GM21717 (cell line): ENCODE data around the gene DMD.
A peak's percentile ranks its signal among the peaks of the same experiment; 100 is the strongest.

ENCODE experiments used
- ATAC-seq: cut with Tn5 transposase; IDR thresholded peaks from one replicate; pipeline ENCODE4 v1.9.1; 2021; ENCODE audit warnings: mild to moderate bottlenecking, moderate library complexity; ENCODE audit not compliant: unreplicated experiment

Gene DMD

GRCh38 chrX:31165241-31166035 is 2045.9 kb downstream of the DMD start:
- no peak for ATAC-seq

- ATAC-seq = no peak
Observed at GRCh38 chrX:31154946-31155345, 2056.4 kb downstream of the DMD start.

- ATAC-seq = no peak
Observed at GRCh38 chrX:31153475-31154047, 2057.8 kb downstream of the DMD start.

DNA sequence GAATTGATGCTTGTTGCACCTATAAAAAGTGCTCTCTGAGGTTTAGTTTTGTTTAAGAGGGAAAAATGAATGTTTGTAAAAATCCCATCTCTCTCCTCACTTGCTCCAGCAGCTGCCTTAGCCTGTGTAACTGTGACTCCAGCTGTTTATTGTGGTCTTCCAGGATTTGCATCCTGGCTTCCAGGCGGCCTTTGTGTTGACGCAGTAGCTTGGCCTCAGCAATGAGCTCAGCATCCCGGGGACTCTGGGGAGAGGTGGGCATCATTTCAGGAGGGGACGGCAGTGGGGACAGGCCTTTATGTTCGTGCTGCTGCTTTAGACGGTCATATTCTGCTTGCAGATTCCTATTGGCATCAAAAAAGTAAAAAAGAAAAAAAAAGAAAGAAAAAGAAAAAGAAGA is 2064.2 kb downstream of the DMD start:
- ATAC-seq = no peak

GRCh38 chrX:31139961-31140360 is 2071.4 kb downstream of the DMD start:
- ATAC-seq = no peak

GRCh38 chrX:31138124-31138523 is 2073.2 kb downstream of the DMD start:
- no peak for ATAC-seq

- ATAC-seq = peak; percentile 96
Observed at GRCh38 chrX:31136144-31136611, 2075.2 kb downstream of the DMD start.

DNA sequence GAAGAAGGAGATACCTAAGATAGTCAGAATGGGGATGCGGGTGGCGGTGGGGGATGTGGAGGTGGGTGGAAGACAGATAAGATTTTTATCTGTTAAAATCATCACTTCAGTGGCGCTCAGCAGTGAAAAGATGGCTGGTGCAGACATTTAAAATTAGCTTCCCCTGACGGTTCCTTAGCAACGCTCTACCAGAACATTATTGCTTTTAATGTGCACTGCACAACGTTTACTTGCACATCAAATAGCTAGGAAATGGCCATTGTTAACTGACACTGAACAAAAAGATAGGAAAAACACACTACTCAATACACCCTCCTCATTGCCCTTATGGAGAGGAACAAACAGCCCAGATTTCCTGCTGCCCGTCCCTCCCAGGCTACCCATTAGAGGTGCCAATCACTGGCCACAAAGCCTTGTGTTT is 2078.5 kb downstream of the DMD start:
- ATAC-seq = no peak

- no peak for ATAC-seq
Observed at GRCh38 chrX:31130457-31131220, 2080.7 kb downstream of the DMD start.

DNA sequence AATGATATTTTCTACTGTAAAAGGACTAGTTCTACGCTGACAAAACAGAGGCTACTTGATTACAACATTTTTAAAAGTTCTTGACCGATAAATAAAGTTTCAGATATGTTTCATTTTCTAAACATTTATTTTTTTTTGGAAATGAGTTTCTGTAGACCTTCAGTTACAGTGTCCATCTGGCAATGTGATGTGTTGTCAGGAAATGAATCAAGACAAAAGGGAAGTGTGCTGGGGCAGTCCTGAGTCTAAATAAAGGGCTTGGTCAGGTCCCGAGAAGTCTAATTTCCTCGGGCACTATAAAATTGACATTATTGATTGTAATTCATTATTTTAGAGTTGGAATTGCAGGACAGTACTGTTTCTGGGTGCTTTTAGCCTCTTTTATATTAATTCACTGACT is 2082.5 kb downstream of the DMD start:
- no peak for ATAC-seq

GRCh38 chrX:31127716-31128115 is 2083.6 kb downstream of the DMD start:
- ATAC-seq = no peak

DNA sequence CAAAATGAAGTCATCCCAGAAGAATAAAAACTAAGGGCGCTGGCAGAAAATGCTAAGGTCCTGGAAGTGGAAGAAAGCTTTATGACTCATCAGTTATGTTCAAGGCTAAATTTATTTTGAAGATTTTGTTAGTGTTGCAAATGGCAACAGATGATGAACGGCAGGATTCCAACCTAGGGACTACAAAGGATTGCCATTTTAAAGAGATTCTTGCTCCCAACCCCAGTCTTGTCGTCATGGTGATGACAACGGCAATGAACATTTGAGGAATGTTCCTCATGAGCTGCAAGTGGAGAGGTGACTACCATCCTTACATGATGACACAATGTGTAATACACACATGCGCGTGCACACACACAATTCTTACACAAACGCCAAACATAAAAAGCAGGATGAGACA is 2085.1 kb downstream of the DMD start:
- ATAC-seq = no peak

DNA sequence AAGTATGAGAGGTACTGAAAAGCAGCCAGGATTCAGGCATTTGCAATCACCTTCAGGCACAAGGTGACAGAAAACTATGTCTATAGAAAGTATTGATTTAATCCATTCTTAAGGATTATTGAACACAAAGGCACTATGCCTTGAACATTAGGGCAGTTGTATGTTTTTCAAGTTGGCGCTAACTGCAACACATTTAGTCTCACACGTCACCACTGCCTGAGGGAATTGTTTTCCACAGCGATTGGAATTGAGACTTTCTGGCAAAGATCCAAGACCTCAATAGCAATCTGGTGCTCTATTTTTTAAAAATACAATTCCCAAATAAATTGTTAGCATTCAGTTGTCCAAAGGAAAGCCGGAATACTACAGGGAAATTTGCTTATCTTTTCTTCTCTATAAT is 2086.8 kb downstream of the DMD start:
- ATAC-seq = no peak

DNA sequence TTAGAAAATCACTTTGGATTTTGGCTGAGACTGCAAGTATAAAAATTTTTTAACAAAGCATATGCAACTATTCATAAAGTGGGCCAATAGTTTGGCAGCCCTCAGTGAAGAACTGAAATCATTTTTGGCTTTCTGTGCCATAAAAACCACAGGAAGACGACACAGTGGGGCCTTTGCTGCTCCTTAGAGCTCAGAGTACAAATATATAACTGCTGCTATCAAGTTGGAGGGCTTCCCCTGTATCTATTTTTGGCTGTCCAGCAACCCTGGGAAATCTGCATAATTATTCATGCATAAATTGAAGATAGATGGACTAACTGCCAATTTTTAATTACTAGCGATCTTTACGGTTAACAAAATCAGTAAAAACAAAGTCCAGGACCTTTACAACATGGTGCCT is 2088.0 kb downstream of the DMD start:
- ATAC-seq = no peak

- no peak for ATAC-seq
Observed at GRCh38 chrX:31117266-31117665, 2094.1 kb downstream of the DMD start.

GRCh38 chrX:31115398-31115797 is 2096.0 kb downstream of the DMD start:
- no peak for ATAC-seq

- ATAC-seq = no peak
Observed at GRCh38 chrX:31114858-31115257, 2096.5 kb downstream of the DMD start.

DNA sequence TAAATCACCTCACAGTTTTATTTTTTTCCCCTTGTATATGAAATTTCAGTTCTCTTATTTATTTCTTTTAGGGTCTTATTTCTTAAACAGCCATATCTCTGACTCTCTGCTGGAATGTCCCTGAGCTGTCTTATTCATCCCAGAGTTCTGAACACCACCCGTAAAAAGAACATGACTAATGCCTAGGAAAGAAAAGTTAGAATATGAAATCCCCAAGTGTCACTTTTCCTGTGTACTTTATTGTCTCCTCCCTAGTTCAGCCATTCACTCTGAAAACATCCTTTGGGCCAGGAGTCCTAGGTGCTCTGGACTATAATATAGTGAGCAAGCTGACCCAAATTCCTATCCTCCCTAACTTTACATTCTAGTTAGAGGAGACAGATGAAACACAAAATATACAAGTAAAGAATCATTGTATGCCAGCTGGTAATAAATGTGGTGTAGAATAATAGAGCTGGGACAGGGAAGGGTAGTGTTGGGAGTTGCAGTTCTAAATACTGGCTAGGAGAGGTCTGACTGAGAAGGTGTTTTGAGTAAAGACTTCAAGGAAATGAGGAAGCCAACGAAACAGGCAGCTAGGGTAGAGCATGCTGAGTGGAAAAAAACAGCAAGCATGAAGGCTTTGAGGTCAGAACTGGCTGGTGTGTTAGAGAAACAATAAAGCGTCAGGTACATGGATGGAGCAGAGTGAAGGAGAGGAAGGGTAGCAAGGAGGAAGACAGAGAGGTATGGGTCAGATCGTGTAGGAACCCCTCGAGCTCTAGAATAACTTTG is 2098.9 kb downstream of the DMD start:
- ATAC-seq = no peak

- ATAC-seq = no peak
Observed at GRCh38 chrX:31110657-31111056, 2100.7 kb downstream of the DMD start.

DNA sequence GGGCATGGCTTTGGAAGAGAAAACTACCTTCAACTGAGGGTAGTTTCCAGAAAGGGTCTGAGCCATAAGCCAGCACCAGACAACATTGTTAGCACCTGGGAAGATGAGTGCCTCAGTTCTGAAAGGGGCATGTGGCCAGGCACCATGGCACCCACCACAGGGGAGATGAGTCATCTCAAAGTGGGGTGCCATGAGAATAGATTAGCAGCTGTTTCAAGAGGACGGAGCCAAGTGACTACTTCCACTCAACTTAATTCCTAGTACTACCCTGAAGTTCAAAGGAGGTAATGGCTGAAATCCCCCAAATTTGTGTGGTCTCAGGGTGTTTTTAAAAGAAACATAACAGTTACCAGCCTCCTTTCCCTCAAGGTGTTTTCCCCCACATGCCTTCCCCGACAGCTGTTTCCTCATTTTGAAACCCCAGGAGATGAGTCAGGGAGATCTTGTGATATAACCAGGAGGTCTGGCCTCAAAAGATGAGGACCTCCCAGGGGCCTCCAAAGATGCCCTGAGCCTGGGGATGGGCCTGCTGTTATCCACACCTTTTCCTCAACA is 2111.7 kb downstream of the DMD start:
- peak; percentile 81 for ATAC-seq

DNA sequence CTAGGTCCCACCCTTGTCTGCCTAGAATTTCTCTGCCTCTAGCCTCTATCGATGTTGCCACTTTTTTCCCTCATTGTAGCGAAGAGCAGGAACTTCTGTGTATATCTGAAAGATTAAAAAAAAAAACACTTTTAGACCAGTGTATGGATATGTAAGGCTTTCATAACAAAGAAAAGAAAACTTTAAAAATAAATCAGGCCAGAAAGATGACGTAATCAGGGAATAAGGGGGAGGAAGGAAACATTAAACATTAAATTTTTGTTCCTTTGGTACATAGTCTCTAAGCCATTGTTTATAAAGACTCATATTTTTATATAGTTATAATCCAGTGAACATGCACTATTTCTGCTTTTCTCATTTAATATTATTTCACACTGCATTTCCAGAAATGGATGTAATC is 2113.3 kb downstream of the DMD start:
- ATAC-seq = no peak
